ENCODE data around the gene LRRC4B.

Gene LRRC4B

DNA sequence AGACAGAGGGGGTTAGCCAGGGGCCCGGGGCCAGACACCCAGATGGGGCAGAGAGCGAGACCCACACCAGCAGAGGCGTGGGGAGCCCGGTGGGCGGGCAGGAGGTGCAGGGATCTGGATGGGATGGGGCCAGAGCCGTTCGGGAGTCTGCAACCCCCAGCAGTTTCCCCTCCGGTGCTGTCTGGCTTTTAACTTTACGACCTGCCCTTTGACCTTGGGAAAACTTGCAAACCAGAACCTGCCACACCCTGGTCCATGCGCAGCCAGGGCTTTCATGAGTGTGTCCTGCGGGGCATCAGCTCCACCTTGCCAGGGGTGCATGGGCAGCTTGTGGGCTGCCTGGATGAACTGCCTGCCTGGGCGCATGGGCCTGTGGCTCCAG lies 67.1 kb downstream of the LRRC4B start:
- DNase-seq: no peak

DNA sequence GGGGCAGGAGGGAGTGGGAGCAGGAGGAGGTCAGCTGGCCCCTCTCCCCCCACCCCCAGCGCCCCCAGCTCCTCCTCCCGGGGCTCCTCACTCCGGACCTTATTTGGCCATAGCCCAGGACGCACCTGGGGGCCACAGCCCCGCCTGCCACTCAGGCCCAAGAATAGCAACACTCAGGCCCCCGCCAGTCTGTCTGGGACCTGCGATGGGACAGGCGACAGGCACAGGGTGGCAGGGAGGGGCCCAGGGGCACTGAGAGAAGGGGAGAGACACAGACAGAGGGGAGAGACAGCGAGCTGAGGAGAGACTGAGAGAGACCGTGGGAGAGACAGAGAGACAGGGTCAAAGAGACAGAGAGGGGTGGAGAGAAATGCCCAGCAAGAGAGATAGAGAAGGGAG lies 67.5 kb downstream of the LRRC4B start:
- no peak for DNase-seq

DNA sequence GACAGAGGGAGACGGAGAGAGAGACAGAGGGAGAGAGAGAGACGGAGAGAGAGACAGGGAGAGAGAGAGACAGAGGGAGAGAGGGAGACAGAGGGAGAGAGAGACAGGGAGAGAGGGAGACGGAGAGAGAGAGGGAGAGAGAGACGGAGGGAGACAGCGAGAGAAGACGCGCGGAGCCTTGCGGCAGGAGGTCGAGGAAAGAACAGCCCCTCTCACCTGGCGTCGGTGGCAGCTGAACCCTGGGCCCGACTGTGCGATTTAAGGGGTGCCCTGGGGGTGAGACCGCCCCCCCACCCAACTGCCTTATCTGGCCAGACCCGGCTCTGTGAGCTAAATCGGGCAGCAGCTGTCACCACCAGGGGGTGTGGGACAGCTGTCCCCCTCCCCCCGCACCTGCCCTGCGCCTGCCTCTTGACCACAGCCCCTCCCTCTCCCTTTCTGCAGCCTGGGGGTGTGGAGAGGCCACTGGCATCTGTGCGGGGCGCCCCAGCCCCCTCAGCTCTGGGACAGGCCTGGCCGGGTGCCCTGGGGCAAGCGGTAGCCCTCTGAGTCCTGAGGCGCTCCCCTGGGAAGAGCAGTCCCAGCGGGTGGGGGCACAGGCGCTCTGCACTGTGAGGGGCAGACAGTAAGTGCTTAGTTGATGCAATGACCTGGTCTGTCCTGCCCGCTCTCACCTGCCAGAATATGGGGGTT lies 68.0 kb downstream of the LRRC4B start:
- no peak for DNase-seq

DNA sequence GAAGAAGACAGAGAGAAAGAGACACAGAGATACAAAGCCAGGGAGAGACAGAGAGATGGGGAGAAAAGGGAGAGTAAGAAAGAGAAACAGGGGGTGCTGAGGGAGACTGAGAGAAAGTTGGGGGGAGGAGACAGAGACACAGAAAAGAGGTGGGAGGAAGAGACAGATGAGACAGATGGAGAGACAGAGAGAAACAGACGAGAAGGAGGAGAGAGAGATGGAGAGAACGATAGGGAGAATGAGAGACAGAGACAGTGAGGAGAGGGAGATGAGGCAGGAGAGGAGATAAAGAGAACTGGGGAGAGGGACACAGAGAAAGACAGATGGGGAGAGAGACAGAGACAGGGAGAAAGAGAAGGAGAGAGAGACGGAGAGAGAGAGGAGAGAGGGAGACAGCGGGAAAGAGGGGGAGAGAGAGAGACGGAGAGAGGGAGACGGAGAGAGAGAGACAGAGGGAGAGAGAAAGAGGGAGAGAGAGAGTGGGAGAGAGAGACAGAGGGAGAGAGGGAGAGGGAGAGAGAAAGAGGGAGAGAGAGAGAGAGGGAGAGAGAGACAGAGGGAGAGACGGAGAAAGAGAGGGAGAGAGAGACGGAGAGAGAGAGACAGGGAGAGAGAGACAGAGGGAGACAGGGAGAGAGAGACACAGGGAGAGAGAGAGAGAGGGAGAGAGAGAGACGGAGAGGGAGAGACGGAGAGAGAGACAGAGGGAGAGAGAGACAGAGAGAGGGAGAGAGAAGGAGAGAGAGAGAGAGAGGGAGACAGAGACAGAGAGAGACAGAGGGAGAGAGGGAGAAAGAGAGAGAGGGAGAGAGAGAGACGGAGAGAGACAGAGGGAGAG lies 69.8 kb downstream of the LRRC4B start:
- DNase-seq: no peak

DNA sequence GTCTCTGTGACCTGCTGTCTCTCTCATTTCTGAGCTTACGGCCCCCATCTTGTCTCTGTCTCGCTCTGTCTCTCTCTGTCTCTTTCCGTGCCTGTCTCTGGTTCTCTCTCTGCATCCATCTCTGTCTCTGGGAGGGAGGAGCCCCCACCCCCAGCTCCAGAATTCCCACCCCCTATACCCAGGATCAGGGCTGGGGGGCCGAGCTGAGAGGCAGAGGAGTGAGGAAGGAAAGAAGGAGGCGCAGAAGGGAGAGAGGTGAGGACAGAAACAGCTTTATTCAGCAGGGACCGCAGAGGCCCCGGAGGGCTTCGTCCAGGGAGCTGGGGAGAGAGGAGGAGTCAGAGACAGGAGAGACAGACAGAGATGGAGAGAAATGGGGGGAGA lies 71.2 kb downstream of the LRRC4B start:
- DNase-seq: no peak

DNA sequence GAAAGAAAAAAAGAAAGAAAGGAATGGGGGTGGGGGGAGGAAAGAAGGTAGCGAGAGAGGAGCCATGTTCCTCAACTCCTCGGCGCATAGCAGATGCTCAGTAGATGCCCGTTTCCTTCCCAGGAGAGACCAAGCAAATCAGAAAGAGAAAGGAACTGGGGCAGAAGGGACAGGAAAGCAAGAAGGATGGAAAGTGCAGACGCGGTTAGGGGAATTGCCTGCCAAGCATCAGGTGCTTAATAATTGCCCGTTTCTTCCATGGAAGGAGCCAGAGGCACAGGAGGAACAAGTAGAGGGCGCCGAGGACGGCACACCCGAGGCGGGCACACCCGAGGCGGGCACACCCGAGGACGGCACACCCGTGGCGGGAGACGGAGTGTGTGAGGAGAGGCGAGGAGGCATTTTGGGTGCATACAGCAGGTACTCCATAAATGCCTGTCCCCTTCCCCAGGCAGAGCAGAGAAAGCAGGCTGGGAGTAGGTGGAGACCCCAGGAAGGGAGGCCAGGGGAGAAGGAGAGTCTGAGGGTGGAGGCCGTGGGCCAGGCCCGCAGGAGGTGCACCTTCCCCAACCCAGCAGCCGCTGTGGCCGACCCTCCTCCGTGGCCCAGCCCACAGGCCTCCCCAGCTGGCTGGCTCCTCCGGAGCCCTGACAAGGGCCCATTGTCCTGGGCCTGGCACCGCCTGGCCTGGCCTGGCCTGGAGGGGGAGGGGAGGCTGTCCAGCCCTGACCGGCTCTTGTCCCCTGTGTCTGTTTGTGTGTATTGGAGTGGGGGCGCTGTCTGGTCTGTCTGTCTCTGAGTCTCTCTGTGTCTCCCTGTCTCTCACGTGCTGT lies 71.8 kb downstream of the LRRC4B start:
- DNase-seq: no peak

DNA sequence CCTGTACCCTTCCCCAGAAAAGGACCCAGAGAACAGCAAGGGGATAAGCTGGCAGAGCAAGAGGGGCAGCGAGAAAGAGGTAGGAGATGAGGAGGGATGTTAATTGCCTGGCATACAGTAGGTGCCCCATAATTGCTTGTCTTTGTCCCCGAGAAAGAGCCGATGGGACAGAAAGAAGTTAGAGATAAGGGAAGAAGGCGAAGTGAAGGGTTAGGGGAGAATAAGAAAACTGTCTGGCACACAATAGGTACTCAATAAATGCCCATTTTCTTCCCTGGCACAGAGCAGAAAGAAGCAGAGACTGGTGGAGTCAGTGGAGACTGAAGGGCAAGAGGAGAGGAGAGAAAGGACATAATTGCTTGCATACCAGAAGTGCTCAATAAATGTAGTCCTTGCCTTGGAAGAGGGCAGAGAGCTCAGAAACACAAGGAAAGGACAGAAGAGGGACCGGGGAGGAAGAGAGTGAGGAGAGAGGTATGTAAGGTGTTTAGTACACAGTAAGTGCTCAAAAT lies 73.2 kb downstream of the LRRC4B start:
- no peak for DNase-seq

DNA sequence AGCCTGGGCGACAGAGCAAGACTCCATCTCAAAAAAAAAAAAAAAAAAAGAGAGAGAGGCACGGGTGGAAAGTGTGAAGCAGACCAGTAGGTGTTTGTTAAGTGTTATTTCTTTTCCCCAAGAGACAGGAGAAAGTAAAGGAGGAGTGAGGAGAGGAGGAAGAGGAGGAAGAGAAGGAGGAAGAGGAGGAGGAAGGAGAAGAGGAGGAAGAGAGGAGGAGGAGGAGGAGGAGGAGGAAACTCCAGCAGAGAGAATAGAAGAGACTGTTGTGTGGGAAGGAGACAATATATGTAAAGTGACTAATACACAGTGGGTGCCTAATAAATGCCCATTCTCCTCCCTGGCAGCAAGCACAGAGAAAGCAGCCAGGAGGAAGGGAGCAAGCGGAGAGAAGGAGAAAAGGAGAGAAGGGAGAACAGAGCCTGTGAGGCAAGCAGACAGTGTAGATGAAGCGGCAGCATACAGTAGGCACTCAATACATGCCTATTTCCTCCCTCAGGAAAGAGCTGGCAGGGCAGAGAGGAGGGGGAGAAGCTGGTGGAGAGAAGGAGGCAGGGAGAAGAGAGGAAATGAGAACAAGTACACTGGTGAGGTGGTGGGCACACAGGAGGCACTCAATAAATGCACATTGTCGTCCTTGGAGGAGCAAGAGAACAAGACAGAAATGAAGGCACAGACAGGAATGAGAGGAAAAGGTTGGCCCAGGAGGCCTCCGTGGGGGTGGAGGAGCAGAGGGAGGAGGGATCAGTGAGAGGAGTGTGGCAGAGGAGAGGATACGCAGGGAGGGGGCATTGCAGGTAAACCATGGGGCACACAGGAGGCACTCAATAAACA lies 73.8 kb downstream of the LRRC4B start:
- DNase-seq: no peak

DNA sequence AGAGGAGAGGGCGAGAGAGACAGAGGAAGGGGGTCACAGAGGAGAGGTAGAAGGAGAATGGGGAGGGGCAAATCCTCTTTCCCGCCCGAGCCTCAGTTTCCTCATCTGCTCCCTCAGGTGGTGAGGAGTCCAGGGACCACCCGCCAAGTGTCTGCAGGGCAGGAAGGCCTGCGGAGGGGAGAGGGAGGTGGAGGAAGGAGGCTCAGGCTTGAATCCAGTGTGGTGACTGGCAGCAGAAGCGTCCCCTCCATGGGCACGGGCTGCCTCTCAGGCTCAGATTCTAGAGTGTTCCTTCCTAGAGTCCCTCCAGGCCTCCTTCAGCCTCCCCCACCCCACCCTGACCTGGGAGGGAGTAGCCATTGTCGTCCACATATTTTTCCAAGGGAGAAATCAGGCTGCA lies 75.1 kb downstream of the LRRC4B start:
- DNase-seq: no peak

DNA sequence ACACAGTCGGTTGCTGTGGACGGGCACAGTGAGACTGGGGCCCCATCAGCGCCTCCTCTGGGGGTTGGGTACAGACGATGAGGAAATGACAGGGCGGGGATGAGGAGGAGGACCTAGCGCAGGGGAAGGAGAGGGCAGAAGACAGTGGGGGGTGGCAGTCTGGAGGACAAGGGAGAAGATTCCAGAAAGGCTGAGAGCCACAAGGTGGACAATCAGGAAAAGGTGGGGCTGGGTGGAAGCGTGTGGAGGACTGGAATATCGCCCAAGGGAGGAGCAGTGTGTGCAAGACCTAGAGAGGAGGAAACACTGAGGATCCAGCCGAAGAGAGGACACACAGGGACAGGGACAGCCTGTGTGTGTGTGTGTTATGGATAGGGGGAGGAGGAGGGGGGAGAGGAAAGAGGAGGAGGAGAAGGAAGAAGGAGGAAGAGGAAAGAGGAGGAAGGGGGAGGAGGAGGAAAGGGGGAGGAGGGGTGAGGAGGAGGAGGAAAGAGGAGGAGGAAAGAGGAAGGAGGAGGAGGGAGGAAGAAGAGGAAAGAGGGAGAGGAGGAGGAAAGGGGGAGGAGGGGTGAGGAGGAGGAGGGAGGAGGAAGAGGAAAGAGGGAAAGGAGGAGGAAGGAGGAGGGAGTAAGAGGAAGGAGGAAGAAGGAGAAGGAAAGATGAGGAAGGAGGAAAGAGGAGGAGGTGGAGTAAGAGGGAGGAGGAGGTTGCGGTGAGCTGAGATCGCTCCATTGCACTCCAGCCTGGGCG lies 75.8 kb downstream of the LRRC4B start:
- DNase-seq: peak; percentile 25 to 28

DNA sequence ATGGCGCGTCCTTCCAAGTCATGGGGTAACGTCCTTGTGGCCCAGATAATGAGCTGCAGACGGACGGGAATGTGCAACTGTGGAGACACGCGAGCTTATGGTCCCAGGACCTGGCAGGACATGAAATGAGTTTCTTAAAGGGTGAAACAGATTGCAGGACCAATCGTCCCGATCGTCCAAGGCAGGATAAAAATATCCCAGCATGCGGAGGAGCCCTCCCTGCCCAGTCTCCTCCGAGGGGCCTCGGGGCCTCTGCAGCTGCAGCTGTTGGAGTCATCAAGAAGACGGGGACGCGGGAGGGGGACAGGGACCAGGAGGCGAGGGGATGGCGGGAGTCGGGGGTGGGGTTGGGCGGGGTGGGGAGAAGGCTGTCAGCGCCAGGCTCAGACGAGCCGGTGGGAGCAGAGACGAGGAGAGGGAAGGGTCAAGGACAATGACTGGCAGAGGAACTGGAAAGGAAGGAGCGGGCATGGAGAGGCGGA lies 77.2 kb downstream of the LRRC4B start:
- no peak for DNase-seq

DNA sequence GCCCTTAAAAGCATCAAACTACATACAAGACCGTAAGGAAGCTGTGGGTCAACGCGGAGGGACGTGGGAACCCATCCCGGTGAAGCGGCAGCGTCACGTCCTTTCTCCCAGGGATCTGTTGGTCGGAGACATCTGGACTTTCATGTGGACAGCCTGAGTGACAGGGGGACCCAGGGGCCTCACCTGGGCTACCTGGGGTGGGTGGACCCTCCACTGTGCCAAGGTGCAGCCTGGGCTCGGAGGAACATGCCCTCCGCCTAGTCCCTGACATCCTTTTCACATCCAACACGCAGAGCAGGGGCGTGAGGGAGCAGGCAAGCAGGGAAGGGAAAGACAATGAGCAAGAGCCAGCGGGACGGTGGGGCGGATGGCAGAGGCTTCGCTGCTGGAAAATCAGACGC lies 77.8 kb downstream of the LRRC4B start:
- DNase-seq: no peak

DNA sequence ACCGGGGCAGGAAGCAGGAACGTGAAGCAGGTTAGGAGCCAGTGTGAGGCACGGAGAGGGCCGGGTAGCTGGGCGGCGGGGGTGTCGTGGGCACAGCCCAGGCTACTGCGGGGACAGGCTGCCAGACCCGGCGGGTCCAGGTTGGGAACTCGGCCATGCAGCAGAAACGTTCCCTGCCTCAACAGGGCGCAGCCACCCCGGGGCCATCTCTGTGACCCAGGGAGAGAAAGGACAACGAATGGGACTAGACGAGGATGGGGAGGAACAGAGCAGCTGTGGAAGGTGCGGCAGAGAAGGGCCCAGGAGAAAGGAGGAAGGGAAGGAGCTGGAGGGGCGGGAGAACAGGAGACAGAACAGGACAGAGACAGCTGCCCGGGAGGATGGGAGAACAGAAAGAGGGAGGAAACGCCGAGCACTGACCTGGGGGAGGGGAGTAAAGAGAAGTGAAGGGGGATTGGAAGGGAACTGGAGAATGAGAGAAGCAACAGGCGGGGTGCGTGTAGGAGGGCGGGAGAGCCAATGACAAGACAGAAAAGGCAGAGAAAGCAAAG lies 78.7 kb downstream of the LRRC4B start:
- no peak for DNase-seq

DNA sequence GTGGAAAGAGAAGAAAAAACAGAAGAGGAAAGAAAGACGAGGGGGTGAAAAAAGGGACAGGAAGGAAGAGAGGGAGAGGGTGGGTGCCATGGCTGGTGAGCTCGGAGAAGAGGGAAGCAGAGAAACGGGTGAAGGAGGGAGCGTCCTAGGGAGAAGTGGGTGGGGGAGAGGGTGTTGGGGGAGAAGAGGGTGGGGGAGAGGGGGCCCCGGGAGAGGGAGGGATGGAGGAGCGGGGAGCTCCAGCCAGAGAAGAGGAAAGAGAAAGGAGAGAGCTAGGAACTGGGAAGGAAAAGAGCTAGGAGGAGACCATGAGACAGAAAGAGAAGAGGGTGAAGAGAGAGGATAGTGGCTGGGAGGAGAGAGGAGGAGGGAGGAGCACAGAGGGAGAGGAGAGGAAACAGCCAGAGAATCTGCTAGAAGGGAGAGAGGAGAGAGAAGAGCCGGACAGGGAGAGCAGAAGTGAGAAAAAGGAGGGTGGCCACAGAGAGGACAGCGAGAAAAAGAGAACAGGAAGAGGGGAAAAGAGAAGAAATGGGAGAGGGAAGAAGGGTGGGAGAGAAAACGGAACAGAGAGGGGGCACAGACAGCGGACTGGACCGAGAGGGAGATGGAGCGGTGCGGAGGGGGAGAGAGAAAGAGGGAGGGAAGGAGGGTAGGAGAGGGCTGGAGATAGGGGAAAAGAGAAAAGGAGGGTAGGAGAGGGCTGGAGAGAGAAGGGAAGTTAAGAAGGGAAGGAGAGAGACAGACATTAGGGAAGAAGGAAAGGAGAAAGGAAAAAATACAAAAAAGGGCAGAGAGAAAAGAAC lies 79.6 kb downstream of the LRRC4B start:
- no peak for DNase-seq

DNA sequence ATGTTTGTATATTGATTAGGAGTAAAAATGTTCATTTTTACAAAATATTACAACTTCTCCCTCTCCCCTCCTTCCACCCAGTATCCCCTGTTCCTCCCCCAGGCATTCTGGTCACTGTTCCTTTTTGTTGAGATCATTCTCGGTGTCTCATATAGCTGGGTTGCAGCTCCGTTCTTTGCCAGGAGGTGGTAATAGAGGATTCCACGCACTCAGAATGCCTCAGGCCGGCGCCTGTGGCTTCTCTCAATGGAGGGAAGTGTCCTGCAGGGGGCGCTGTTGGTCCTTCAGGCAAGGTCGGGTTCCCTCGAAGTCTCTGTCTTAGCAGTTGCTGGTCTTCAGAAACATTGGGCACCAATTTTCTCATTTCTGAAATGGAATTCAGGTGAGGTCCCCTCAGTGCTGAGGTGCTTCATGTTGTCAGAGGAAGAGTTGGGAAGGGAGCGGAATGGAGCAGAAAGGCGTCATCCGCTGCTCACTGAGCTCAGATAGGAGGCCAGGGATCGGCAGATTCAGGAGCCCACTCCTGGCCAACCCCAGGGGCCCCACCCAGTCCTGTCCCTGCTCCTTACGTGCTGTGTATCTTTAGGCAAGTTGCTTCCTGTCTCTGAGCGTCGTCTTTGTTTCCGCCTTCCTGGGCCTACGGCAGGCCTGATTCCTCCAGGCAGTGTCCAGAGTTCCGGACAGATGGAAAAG lies 81.3 kb downstream of the LRRC4B start:
- peak; percentile 36 to 44 for DNase-seq

DNA sequence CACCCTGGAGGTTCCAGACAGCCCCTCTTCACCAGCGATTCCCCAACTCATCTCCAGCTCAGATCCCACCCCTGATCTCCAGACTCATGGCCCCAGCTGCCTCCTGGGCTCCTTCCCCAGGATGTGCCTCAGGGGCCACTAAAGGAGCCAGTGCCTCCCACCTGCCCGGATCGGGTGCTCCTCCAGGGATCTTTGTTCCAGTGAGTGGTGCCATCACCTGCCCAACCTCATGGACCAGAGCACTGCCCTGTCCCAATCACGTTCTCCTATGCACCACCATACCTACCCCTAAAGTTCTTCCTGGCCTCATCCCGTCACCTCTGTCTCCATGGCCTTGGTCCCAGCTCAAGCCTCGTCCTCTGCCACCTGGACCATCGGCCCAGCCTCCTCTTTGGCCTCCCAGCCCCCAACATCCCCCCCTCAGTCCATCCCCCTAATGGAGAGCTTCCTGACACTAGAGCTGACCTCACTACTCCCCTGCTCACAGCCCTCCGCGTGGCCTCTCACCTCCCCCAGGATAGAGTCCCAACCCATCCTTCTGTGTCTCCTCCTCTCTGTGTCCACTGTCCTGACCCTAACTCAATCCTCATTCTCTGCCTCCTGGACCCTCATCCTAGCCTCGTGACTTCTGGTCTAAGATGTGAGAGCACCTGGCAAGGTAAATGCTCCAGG lies 82.8 kb downstream of the LRRC4B start:
- no peak for DNase-seq

DNA sequence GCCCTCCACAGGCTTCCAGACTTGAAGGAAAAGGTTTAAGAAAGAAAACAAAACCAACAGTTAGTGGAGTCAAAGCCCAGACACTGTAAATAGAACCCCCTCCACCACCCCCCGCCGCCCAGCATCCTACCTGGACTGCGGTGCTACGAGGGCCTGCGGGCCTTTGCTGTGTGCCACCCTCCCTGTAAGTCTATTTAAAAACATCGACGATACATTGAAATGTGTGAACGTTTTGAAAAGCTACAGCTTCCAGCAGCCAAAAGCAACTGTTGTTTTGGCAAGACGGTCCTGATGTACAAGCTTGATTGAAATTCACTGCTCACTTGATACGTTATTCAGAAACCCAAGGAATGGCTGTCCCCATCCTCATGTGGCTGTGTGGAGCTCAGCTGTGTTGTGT lies 85.3 kb downstream of the LRRC4B start:
- no peak for DNase-seq

DNA sequence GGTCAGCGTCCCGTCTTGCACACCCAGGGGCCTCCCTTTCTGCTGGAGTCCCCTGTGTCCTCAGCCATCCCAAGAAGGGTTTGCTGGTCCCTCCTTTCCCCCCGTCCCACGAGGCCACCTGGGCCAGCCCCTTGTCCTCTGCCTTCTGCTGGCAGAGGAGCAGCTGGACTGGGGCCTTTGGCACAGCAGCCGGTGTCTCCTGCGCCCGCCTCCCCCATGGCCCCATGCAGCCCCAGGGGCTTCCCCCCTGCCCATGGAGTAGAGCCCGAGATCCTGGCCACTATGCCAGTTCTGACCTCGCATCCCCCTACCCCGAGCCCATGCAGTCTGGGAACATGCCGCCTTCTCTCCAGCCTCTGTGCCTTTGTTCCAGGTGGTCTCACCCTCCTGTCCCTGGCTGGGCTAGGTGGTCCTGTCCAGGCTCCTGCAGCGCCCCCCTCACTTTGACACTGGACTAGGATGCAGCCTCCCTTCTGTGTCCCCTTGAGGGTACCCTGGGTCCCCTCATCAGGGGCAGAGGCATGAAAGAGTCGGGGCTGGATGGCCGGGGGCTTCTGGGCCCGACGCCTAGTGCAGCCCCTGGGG lies 85.9 kb downstream of the LRRC4B start:
- no peak for DNase-seq

All from activated CD4-positive, alpha-beta T cell treated with anti-CD3 and anti-CD28 coated beads, Interleukin-2, amount 50 U/mL, for 4 hours (primary cell).